ENCODE data around the gene SNX25.
A peak's percentile ranks its signal among the peaks of the same experiment; 100 is the strongest.

The SNX25 gene

GRCh38 chr4:185209031-185209851 is at the start of gene SNX25:
Gene SNX25, plus strand, starts transcription at chr4:185209598. Its CDS starts 229 bp downstream, at chr4:185209827.
- no peak for FAIRE-seq
- DNase-seq (ENCODE audit: insufficient read length, low spot score): peak; percentile 53
- TF ChIP-seq CTCF (IDR thresholded peaks at IDR 0.05; ENCODE audit: insufficient read depth, missing control alignments): peak; percentile 15

- no peak for TF ChIP-seq CTCF (IDR thresholded peaks at IDR 0.05; ENCODE audit: insufficient read depth, missing control alignments)
- DNase-seq (ENCODE audit: insufficient read length, low spot score) (no peak), FAIRE-seq (peak; percentile 56)
Observed at GRCh38 chr4:185165605-185166063, 43.8 kb upstream of the SNX25 start.

- no peak for FAIRE-seq
- DNase-seq (ENCODE audit: insufficient read length, low spot score): no peak
- TF ChIP-seq CTCF (IDR thresholded peaks at IDR 0.05; ENCODE audit: insufficient read depth, missing control alignments): no peak
Observed at GRCh38 chr4:185167234-185167633, 42.2 kb upstream of the SNX25 start.

- FAIRE-seq (no peak), DNase-seq (ENCODE audit: insufficient read length, low spot score) (no peak)
Observed at GRCh38 chr4:185171373-185172071, 37.9 kb upstream of the SNX25 start.

GRCh38 chr4:185179488-185179887 is 29.9 kb upstream of the SNX25 start:
- FAIRE-seq (no peak), DNase-seq (ENCODE audit: insufficient read length, low spot score) (no peak)
- TF ChIP-seq CTCF (IDR thresholded peaks at IDR 0.05; ENCODE audit: insufficient read depth, missing control alignments): no peak

More at GRCh38 chr4:185171373-185172071, 37.9 kb upstream of the SNX25 start:
- TF ChIP-seq CTCF (IDR thresholded peaks at IDR 0.05; ENCODE audit: insufficient read depth, missing control alignments): no peak

- no peak for TF ChIP-seq CTCF (IDR thresholded peaks at IDR 0.05; ENCODE audit: insufficient read depth, missing control alignments)
- DNase-seq (ENCODE audit: insufficient read length, low spot score) (no peak), FAIRE-seq (no peak)
Observed at GRCh38 chr4:185182239-185182638, 27.2 kb upstream of the SNX25 start.
